IMR-90 (cell line): ENCODE measurements around the gene TMEM132A. TPM values are rescaled to one million over a fixed set of nuclear protein-coding genes. Genes with fewer than 3 reads are reported as not detected.
A peak's percentile ranks its signal among the peaks of the same experiment; 100 is the strongest.

Experiments
- ATAC-seq: fragments of 200-7000 bp; cut with Tn5 transposase; 2 replicates; pipeline ENCODE4 v1.9.1; 2020; ENCODE audit warnings: low read depth, mild to moderate bottlenecking, moderate library complexity
- BruUV-seq: library from RNA; stranded (reverse); fragments of 400-500 nt; replicated peaks from 2 replicates; lab custom pipeline; 2021; lab: Mats Ljungman, UMichigan
- CTCF ChIA-PET: fragments of 300-600 bp; formaldehyde crosslinking; extraction: SDS; loops from one replicate; lab custom pipeline; 2021; ENCODE audit warnings: antibody characterized with exemption; lab: Yijun Ruan, JAX
- POLR2A ChIA-PET: fragments of 300-600 bp; sonication (Branson Sonifier 250); formaldehyde crosslinking; loops from one replicate; lab custom pipeline; 2022; ENCODE audit warnings: antibody characterized with exemption; ENCODE audit not compliant: unreplicated experiment; lab: Charles Lee
- DNase-seq: peaks from one replicate; pipeline ENCODE4 v3.0.0; 2013
- H2AFZ ChIP-seq: replicated peaks from 2 replicates; pipeline ENCODE3; 2013; ENCODE audit warnings: low read length, mild to moderate bottlenecking; ENCODE audit not compliant: poor library complexity
- H2AK5ac ChIP-seq: 2 replicates; pipeline ENCODE4 v1.6.1; 2013; ENCODE audit warnings: low read depth, low read length, inconsistent platforms
- H2AK9ac ChIP-seq: replicated peaks from 2 replicates; pipeline ENCODE3; 2013; ENCODE audit warnings: mild to moderate bottlenecking, low read depth, low read length, moderate library complexity; ENCODE audit not compliant: poor library complexity
- H2BK120ac ChIP-seq: 2 replicates; pipeline ENCODE4 v1.6.1; 2013; ENCODE audit warnings: low read depth, low read length, inconsistent platforms
- H2BK15ac ChIP-seq: 3 replicates; pipeline ENCODE4 v1.6.1; 2013; ENCODE audit warnings: low read depth, low read length, inconsistent platforms
- H2BK20ac ChIP-seq: 2 replicates; pipeline ENCODE4 v1.6.1; 2013; ENCODE audit warnings: low read depth, mild to moderate bottlenecking, inconsistent platforms, low read length, moderate library complexity
- H2BK5ac ChIP-seq: 2 replicates; pipeline ENCODE4 v1.6.1; 2013; ENCODE audit warnings: mild to moderate bottlenecking, low read depth, low read length, inconsistent platforms; ENCODE audit not compliant: poor library complexity, severe bottlenecking
- H3K14ac ChIP-seq: replicated peaks from 2 replicates; pipeline ENCODE4 v1.6.1; 2013; ENCODE audit warnings: low read depth, low read length, inconsistent platforms
- H3K18ac ChIP-seq: 2 replicates; pipeline ENCODE4 v1.6.1; 2013; ENCODE audit warnings: low read depth, low read length, control low read depth
- H3K23ac ChIP-seq: 2 replicates; pipeline ENCODE4 v1.6.1; 2013; ENCODE audit warnings: low read depth, low read length, inconsistent platforms
- H3K27ac ChIP-seq: 2 replicates; pipeline ENCODE4 v1.5.1; 2013; ENCODE audit warnings: mild to moderate bottlenecking, control low read depth, low read length; ENCODE audit not compliant: insufficient read depth
- H3K27me3 ChIP-seq: 2 replicates; pipeline ENCODE4 v1.6.1; 2013; ENCODE audit warnings: low read length; ENCODE audit not compliant: control insufficient read depth, insufficient read depth
- H3K36me3 ChIP-seq: 2 replicates; pipeline ENCODE4 v1.6.1; 2013; ENCODE audit warnings: low read length, mixed read lengths; ENCODE audit not compliant: control insufficient read depth, insufficient read depth
- H3K4ac ChIP-seq: 2 replicates; pipeline ENCODE4 v1.6.1; 2013; ENCODE audit warnings: low read depth, low read length, inconsistent platforms
- H3K4me1 ChIP-seq: 2 replicates; pipeline ENCODE4 v1.6.1; 2013; ENCODE audit warnings: low read length, mixed read lengths; ENCODE audit not compliant: control insufficient read depth, insufficient read depth
- H3K4me2 ChIP-seq: 2 replicates; pipeline ENCODE4 v1.6.1; 2013; ENCODE audit warnings: low read depth, mild to moderate bottlenecking, control low read depth, low read length, moderate library complexity
- H3K4me3 ChIP-seq: 2 replicates; pipeline ENCODE4 v1.5.1; 2013; ENCODE audit warnings: low read depth, mild to moderate bottlenecking, control low read depth, low read length, moderate library complexity; ENCODE audit not compliant: insufficient read depth
- H3K56ac ChIP-seq: 2 replicates; pipeline ENCODE4 v1.6.1; 2013; ENCODE audit warnings: low read length, inconsistent platforms; ENCODE audit not compliant: insufficient read depth; ENCODE audit errors: extremely low read depth
- H3K79me1 ChIP-seq, 2 experiments: 2 replicates each; pipeline ENCODE4 v1.6.1; 2013; ENCODE audit warnings: low read length in 2 of 2, inconsistent platforms in 1 of 2, low read depth in 1 of 2
- H3K9ac ChIP-seq: 2 replicates; pipeline ENCODE4 v1.6.1; 2013; ENCODE audit warnings: low read depth, low read length, control low read depth
- H3K9me1 ChIP-seq: 2 replicates; pipeline ENCODE4 v1.6.1; 2013; ENCODE audit warnings: low read length, inconsistent platforms; ENCODE audit not compliant: insufficient read depth
- H3K9me3 ChIP-seq: 2 replicates; pipeline ENCODE4 v1.6.1; 2013; ENCODE audit warnings: low read length; ENCODE audit not compliant: control insufficient read depth, insufficient read depth
- H4K20me1 ChIP-seq: 2 replicates; pipeline ENCODE4 v1.6.1; 2013; ENCODE audit warnings: low read length, inconsistent platforms; ENCODE audit not compliant: insufficient read depth
- H4K5ac ChIP-seq: 2 replicates; pipeline ENCODE4 v1.6.1; 2013; ENCODE audit warnings: mild to moderate bottlenecking, low read depth, low read length, control low read depth
- H4K8ac ChIP-seq, 2 experiments: 2 replicates each; pipeline ENCODE4 v1.6.1; 2013; ENCODE audit warnings: low read depth in 2 of 2, low read length in 2 of 2, control low read depth in 1 of 2, inconsistent platforms in 1 of 2
- H4K91ac ChIP-seq: 2 replicates; pipeline ENCODE4 v1.6.1; 2013; ENCODE audit warnings: low read depth, low read length, inconsistent platforms; ENCODE audit not compliant: insufficient read depth
- POLR2A ChIP-seq: IDR thresholded peaks from 2 replicates; pipeline ENCODE4 v1.6.1; 2012; ENCODE audit warnings: mild to moderate bottlenecking, low read depth, low read length
- RFX5 ChIP-seq: IDR thresholded peaks from 2 replicates; pipeline ENCODE4 v1.8.0; 2012; ENCODE audit warnings: low read depth, mild to moderate bottlenecking, low read length, moderate library complexity
- USF2 ChIP-seq: fragments of 150-350 bp; IDR thresholded peaks from 2 replicates; pipeline ENCODE4 v1.6.1; 2017; ENCODE audit warnings: mild to moderate bottlenecking, antibody characterized with exemption, low read length, low read depth
- WGBS, 2 experiments: methylation state at CpG; one replicate each; pipeline versions ENCODE4 v1.1.5 to v1.1.7; 2013; ENCODE audit warnings: missing lambda C conversion rate in 2 of 2; ENCODE audit not compliant: insufficient read length in 1 of 2; ENCODE audit errors: extremely low coverage in 2 of 2; 5-methylcytosine and 5-hydroxymethylcytosine counted together
- dilution Hi-C: fragments of 300-500 bp; cut with HindIII; formaldehyde crosslinking; loops from one replicate; pipeline ENCODE4 v1.14.3; 2018; ENCODE audit warnings: low sequenced_read_pairs; ENCODE audit not compliant: unreplicated experiment
- in situ Hi-C: fragments of 300-500 bp; cut with MboI; formaldehyde crosslinking; loops from 3 replicates; pipeline ENCODE4 v1.14.3; 2019; ENCODE audit warnings: low sequenced_read_pairs, inconsistent platforms, mixed read lengths
- intact Hi-C: fragments of 100-400 bp; cut with micrococcal nuclease; formaldehyde crosslinking; loops from 2 replicates; pipeline ENCODE4 v1.10.0; 2022
- polyA plus RNA-seq, 3 experiments: library from polyadenylated mRNA; depleted of rRNA; stranded (reverse); fragments of >200 nt; gene quantifications; 2 replicates each; pipeline ENCODE4 v1.2.3, GENCODE V29; 2012; ENCODE audit warnings: low replicate concordance in 1 of 3
- total RNA-seq: library from RNA; depleted of rRNA; stranded (reverse); fragments of >200 nt; gene quantifications from 2 replicates; pipeline ENCODE4 v1.2.3, GENCODE V29; 2012

Gene TMEM132A
- total and polyA plus RNA-seq, 2 of the 4 experiments (the other 2 are of a cell fraction), result 7.7 to 64.2 TPM

- H3K14ac ChIP-seq, result peak overlapping the region; percentile 21; the same call in 1 of the 2 replicates
- H3K23ac ChIP-seq, result peak overlapping the region; percentile 10; the same call in 1 of the 2 replicates
- H4K5ac ChIP-seq, result peak overlapping the region; percentile 96
- 100% methylated on average over 1 of the region's 3 CpGs; no CpG with 5 or more reads in 1 of the 2 experiments for whole genome bisulfite sequencing, 2 experiments
- H3K4me2 ChIP-seq, result peak overlapping the region; percentile 79
- H3K56ac ChIP-seq, result no peak overlapping the region
- no peak overlapping the region for H2AK5ac ChIP-seq
- H3K9me3 ChIP-seq, result no peaks in the 10 kb centered on the region
- no peaks in the 10 kb centered on the region for H3K9me1 ChIP-seq
- H2AFZ ChIP-seq, result peak overlapping the region; percentile 89
- peak overlapping the region; percentile 57 for H3K4ac ChIP-seq
- no peak overlapping the region; the same call in 2 of the 3 replicates for H2BK15ac ChIP-seq
- TF ChIP-seq USF2 (no peak), RFX5 (no peak), POLR2A (no peak)
- H3K9ac ChIP-seq, result peak overlapping the region; percentile 80
- no peak overlapping the region for H3K4me3 ChIP-seq
- H2BK120ac ChIP-seq, result peak overlapping the region; percentile 56
- dilution Hi-C loops (no loop called here), in situ Hi-C loops (no loop called here), intact Hi-C loops (no loop called here)
- no peak for DNase-seq
- no peak for ATAC-seq
- peak overlapping the region; percentile 79; the same call in 1 of the 2 replicates for H4K91ac ChIP-seq
- peak overlapping the region; percentile 21 for H2AK9ac ChIP-seq
- BruUV-seq, result no TSS peak
- H2BK20ac ChIP-seq, result no peak overlapping the region
- peak overlapping the region; percentile 87 to 96 for H4K8ac ChIP-seq
- no peak overlapping the region for H2BK5ac ChIP-seq
- ChIA-PET CTCF (no interaction called here), POLR2A (no interaction called here)
- H3K27me3 ChIP-seq, result peaks cover 3% of the 10 kb centered on the region; the same call in 1 of the 2 replicates
- no peaks in the 10 kb centered on the region; a peak in 1 of 4 replicates for H3K79me1 ChIP-seq
- H4K20me1 ChIP-seq, result no peaks in the 10 kb centered on the region
- no peaks in the 10 kb centered on the region for H3K36me3 ChIP-seq
- peaks cover 12% of the 10 kb centered on the region for H3K4me1 ChIP-seq
- 0 out of 2 replicates have a peak overlapping the region, but pooled peaks have one; percentile 69 for H3K27ac ChIP-seq
- no peak overlapping the region for H3K18ac ChIP-seq
Observed at GRCh38 chr11:60952742-60953170, 28.5 kb downstream of the TMEM132A start.
